Large intestine (tissue), 3 donors: ENCODE results near the gene HMGXB3. TPM values are rescaled to one million over a fixed set of nuclear protein-coding genes. Genes with fewer than 3 reads are reported as not detected.
"Not testable (repeated sequence)": the region's sequence is repeated elsewhere in the genome, so short reads cannot be mapped to it uniquely, and the experiment has no call there.

Source experiments
- DNase-seq, 2 donors: peaks; one replicate each; pipeline versions ENCODE4 v3.0.0 to v3.0.0-alpha.2; 2013
- H3K27ac ChIP-seq: one replicate; pipeline ENCODE4 v1.5.1; 2013; ENCODE audit warnings: low read length
- H3K27me3 ChIP-seq: 2 replicates; pipeline ENCODE4 v1.6.1; 2013; ENCODE audit warnings: low read length; ENCODE audit not compliant: control insufficient read depth, insufficient read depth
- H3K36me3 ChIP-seq: 2 replicates; pipeline ENCODE4 v1.6.1; 2013; ENCODE audit warnings: low read length; ENCODE audit not compliant: control insufficient read depth, insufficient read depth
- H3K4me1 ChIP-seq: one replicate; pipeline ENCODE4 v1.6.1; 2013; ENCODE audit warnings: low read length; ENCODE audit not compliant: control insufficient read depth, insufficient read depth
- H3K4me3 ChIP-seq: one replicate; pipeline ENCODE4 v1.5.1; 2013; ENCODE audit warnings: low read length
- H3K9me3 ChIP-seq: one replicate; pipeline ENCODE4 v1.6.1; 2013; ENCODE audit warnings: mild to moderate bottlenecking, low read depth, low read length, moderate library complexity; ENCODE audit not compliant: control insufficient read depth
- whole genome bisulfite sequencing: methylation state at CpG from one replicate; pipeline ENCODE4 v1.1.5; 2013; ENCODE audit warnings: low lambda C conversion rate; ENCODE audit not compliant: insufficient coverage; 5-methylcytosine and 5-hydroxymethylcytosine counted together
- polyA plus RNA-seq: library from polyadenylated mRNA; unstranded; fragments of 120-200 nt; gene quantifications from one replicate; pipeline ENCODE4 v1.2.1, GENCODE V29; 2013

The HMGXB3 gene
- polyA plus RNA-seq, 1 donor = 36.8 TPM

DNA sequence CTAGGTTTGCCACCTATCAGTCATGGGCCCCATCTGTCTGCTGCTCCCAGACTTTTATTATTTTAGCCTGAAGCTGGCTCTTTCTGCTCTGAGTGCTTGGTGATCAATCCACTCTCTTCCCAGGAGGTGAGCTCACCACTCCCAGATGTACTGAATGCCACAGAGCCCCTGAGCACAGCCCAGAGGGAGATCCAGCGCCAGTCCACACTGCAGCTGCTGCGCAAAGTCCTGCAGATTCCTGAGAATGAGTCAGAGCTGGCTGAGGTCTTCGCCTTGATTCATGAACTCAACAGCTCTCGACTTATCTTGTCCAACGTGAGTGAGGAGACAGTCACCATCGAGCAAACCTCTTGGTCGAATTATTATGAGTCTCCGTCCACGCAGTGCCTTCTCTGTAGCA, 36.0 kb downstream of the HMGXB3 start:
- Histone ChIP-seq H3K4me1 (no peaks in the 10 kb centered on the region), H3K36me3 (peaks cover 85% of the 10 kb centered on the region), H3K27me3 (no peaks in the 10 kb centered on the region), H3K27ac (no peak overlapping the region), H3K4me3 (no peak overlapping the region), H3K9me3 (no peaks in the 10 kb centered on the region)
- DNase-seq = peak in 1 of 2 donors; percentile 15
- 83% methylated on average over 2 of the region's 9 CpGs for WGBS

DNA sequence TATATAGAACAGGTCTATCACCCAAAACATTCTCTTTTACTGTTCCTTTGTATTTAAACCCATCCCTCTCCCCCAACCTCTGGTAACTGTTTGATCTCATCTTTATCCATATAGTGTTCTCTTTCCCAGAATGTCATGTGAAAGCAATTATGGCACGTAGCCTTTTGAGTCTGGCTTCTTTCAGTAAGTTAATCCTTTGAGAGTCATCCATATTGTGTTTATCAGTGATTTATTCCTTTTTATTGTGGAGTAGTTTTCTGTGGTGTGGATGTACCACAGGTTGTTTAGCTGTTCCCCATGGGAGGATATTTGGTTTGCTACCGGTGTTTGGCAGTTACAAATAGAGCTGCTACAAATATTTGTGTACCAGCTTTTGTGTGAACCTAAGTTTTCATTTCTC, 38.0 kb downstream of the HMGXB3 start:
- Histone ChIP-seq H3K27ac (no peak overlapping the region), H3K9me3 (no peaks in the 10 kb centered on the region), H3K27me3 (no peaks in the 10 kb centered on the region), H3K4me1 (peaks cover 6% of the 10 kb centered on the region), H3K36me3 (peaks cover 82% of the 10 kb centered on the region), H3K4me3 (no peak overlapping the region)
- no peak for DNase-seq
- 20% methylated on average over 1 of the region's 2 CpGs for WGBS

DNA sequence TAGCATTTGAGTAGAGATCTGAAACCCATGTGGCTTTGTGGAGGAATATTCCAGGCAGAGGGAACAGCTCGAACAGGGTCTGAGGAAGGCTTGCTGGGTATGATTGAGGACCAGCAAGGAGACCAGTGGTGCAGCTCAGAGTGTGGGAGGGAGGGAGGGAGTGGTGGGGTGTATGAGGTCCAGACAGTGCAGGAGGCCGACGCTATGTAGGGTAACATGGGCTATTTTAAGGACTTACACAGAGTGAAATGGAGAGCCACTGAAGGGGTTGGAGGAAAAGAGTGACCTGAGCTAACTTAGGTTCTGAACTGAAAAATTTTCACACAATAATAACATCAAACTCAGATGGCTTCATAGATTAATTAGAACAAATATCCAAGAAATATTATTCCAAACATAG, 41.9 kb downstream of the HMGXB3 start:
- H3K4me1 ChIP-seq = peaks cover 13% of the 10 kb centered on the region
- H3K27ac ChIP-seq = no peak overlapping the region
- no peak for DNase-seq
- H3K36me3 ChIP-seq = peaks cover 77% of the 10 kb centered on the region
- H3K27me3 ChIP-seq = no peaks in the 10 kb centered on the region
- no peak overlapping the region for H3K4me3 ChIP-seq
- H3K9me3 ChIP-seq = no peaks in the 10 kb centered on the region
- no CpG with 5 or more reads among the region's 3 CpGs for WGBS

DNA sequence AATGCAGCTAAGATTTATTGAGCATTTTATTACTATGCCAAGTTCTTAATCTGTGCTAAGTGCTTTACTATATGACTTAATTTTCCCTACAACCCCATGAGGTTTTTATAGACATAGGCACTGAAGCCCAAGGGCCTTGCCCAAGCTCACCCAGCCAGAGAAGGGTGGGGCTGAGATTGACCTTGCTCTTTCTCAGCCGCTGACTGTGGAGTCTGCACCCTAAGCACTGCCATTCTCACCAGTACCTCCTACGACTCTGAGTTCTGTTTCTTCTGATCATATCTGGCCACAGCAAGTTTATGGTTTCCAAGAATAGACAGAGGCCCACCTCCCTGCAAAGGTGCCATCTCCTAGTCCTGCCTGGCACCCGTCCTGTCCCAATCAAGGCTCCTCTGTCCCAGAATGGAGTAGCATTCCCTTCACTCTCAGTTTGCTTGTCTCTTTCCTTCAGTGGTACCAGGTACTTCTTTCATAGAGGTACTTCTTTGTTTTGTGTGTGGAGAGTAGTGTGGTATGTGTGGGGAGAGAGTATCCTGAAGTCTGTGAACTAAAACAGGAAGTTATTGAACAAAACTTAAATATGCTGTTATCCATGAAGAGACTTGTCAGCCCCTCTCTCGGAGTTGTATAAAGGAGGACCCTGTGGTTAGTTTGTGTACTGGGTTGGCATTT, 43.3 kb downstream of the HMGXB3 start:
- peak; percentile 54 to 73 for DNase-seq
- H3K36me3 ChIP-seq = peaks cover 84% of the 10 kb centered on the region
- no peaks in the 10 kb centered on the region for H3K27me3 ChIP-seq
- H3K27ac ChIP-seq = peak overlapping the region; percentile 45
- no peaks in the 10 kb centered on the region for H3K9me3 ChIP-seq
- H3K4me1 ChIP-seq = peaks cover 13% of the 10 kb centered on the region
- no peak overlapping the region for H3K4me3 ChIP-seq
- WGBS = no CpG with 5 or more reads among the region's 4 CpGs

DNA sequence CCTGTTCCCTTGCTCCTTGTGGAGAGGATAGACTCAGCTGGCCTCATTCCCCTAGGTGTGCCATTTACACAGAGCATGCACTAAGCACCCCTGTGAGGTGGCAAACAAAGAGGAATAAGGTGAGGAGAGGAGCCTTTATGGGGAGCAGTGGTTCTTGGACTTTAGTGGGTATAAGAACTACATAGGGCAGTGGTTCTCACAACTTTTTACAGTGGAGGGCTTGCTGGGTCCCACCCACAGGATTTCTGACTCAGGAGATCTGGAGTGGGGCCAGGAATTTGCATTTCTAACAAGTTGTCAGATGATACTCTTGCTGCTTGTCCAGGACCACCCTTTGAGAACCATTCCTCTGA, 43.8 kb downstream of the HMGXB3 start:
- H3K36me3 ChIP-seq = peaks cover 85% of the 10 kb centered on the region
- H3K9me3 ChIP-seq = no peaks in the 10 kb centered on the region
- H3K4me3 ChIP-seq = no peak overlapping the region
- H3K27ac ChIP-seq = no peak overlapping the region
- peaks cover 13% of the 10 kb centered on the region for H3K4me1 ChIP-seq
- H3K27me3 ChIP-seq = no peaks in the 10 kb centered on the region
- DNase-seq = no peak

DNA sequence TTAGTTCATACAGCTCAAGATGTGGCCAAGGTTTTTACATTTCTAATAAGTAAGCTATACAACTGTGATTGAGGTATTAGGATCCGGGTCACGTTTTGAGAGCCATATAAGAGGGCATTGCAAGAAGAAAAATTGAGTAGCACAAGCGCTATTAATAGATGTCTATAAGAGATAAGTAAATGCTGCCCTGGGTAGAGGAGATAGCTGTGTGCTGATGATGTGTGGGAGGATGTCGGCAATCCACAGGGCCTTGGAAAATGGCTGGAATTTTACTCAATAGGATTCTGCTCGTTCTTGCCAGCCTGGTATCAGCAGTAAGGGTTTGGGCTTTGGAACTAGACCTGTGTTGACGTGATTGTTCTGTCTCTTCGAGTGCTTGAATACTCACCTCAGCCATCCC, 44.2 kb downstream of the HMGXB3 start:
- peaks cover 87% of the 10 kb centered on the region for H3K36me3 ChIP-seq
- no CpG with 5 or more reads among the region's 7 CpGs for WGBS

DNA sequence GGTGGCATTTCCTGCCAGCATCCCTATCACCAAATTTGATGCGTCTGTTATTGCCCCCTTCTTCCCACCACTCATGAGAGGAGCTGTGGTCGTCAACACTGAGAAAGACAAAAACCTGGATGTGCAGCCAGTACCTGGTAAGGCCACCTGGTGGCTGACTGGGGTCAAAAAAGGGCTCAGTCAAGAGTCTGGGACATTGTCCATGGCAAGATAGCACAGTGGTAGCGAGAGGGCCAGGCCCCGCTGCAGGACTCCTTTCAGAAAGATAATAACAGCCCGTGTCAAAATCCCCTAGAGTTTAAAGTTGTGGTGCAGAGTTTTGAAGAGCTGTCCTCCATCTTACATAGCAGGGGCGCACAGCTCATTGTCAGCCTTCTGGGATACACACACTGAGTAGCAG, 45.0 kb downstream of the HMGXB3 start:
- DNase-seq = no peak
- peaks cover 13% of the 10 kb centered on the region for H3K4me1 ChIP-seq
- WGBS = no CpG with 5 or more reads among the region's 6 CpGs

More for the DNA sequence above, 44.2 kb downstream of the HMGXB3 start:
- H3K4me1 ChIP-seq = peaks cover 13% of the 10 kb centered on the region
- no peak overlapping the region for H3K27ac ChIP-seq
- DNase-seq = no peak
- no peaks in the 10 kb centered on the region for H3K27me3 ChIP-seq
- no peaks in the 10 kb centered on the region for H3K9me3 ChIP-seq
- no peak overlapping the region for H3K4me3 ChIP-seq

DNA sequence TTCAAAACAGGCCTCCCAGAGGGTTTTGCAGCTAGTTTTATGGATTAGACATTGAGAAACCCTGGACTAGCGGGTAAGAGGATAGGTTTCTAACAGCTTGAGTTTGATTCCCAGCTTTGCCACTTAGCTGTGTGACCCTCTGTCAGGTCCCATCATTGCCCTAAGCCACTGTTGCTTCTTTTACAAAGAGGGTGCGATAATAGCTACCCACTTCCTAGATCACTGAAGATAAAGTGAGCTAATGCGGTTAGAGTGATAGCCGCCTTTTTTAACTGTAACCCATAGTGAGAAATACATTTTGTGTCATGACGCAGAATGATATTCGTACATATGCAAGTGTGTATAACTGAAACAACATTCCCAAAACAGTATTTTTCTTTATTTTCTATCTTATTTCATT, 45.5 kb downstream of the HMGXB3 start:
- Histone ChIP-seq H3K9me3 (no peaks in the 10 kb centered on the region), H3K36me3 (peaks cover 89% of the 10 kb centered on the region), H3K4me3 (no peak overlapping the region), H3K4me1 (peaks cover 13% of the 10 kb centered on the region), H3K27ac (no peak overlapping the region), H3K27me3 (no peaks in the 10 kb centered on the region)
- DNase-seq = no peak
- 100% methylated on average over 5 of the region's 6 CpGs for WGBS

More for the DNA sequence above, 45.0 kb downstream of the HMGXB3 start:
- H3K4me3 ChIP-seq = no peak overlapping the region
- peaks cover 89% of the 10 kb centered on the region for H3K36me3 ChIP-seq
- H3K27ac ChIP-seq = no peak overlapping the region
- H3K9me3 ChIP-seq = no peaks in the 10 kb centered on the region
- no peaks in the 10 kb centered on the region for H3K27me3 ChIP-seq

DNA sequence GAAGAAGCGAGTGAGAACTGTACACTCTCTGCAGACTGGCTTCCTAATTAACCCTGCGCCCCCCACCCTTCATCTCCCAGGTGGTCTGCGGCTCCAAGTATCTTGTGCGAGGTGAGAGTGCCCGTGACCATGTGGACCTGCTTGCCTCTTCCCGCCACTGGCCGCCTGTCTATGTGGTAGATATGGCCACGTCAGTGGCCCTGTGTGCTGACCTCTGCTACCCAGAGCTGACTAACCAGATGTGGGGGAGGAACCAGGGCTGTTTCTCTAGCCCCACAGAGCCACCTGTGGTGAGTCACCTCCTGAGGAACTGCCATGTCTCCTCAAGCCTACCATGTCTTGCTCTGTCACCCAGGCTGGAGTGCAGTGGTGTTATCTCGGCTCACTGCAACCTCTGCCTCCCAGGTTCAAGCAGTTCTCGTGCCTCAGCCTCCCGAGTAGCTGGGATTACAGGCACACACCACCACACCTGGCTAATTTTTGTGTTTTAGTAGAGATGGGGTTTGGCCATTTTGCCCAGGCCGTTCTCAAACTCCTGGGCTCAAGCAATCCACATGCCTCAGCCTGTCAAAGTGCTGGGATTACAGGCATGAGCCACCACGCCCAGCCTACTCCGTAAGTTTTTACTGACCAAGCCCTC, 49.8 kb downstream of the HMGXB3 start:
- H3K27me3 ChIP-seq, H3K4me1 ChIP-seq, H3K9me3 ChIP-seq, DNase-seq, H3K27ac ChIP-seq, H3K4me3 ChIP-seq: not testable (repeated sequence)
- no CpG with 5 or more reads among the region's 14 CpGs for WGBS
- H3K36me3 ChIP-seq = peaks cover 92% of the 10 kb centered on the region

DNA sequence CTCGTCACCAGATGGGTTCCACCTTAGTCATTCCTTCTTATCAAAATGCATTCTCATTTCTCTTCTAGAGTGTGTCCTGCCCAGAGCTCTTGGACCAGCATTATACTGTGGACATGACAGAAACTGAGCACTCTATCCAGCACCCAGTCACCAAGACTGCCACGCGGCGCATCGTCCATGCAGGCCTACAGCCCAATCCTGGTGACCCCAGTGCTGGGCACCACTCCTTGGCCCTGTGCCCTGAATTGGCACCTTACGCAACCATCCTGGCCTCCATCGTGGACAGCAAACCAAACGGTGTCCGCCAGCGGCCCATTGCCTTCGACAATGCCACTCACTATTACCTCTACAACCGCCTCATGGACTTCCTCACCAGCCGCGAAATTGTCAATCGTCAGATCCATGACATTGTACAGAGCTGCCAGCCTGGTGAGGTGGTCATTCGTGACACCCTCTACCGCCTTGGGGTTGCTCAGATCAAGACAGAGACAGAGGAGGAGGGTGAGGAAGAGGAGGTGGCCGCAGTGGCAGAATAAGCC, 51.2 kb downstream of the HMGXB3 start:
- Histone ChIP-seq H3K36me3 (peaks cover 90% of the 10 kb centered on the region), H3K27ac (no peak overlapping the region), H3K4me1 (no peaks in the 10 kb centered on the region), H3K4me3 (no peak overlapping the region), H3K27me3 (no peaks in the 10 kb centered on the region), H3K9me3 (no peaks in the 10 kb centered on the region)
- no peak for DNase-seq
- WGBS = no CpG with 5 or more reads among the region's 18 CpGs
